ENCODE results near the gene PPFIBP2.

DNA sequence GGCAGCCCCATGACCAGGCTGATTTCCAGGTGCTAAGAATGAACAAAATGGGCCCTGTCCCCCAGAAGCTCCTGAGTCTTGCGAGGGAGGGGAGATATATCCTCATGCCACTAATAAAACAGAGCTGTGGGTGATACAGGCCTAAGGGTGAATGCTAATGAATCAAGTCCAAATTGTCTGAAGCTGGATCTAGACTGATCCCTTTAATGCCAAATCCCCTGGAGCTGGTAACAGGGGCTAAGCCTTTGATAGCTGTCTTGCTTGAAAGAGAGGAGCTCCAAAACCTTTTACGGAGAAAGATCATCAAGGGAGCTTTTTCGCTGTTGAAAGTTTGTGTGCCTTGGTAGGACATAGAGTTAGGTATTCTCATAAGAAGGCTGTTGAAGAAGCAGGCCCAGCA lies 79.7 kb downstream of the PPFIBP2 start:
- TF ChIP-seq, protein P1, sequence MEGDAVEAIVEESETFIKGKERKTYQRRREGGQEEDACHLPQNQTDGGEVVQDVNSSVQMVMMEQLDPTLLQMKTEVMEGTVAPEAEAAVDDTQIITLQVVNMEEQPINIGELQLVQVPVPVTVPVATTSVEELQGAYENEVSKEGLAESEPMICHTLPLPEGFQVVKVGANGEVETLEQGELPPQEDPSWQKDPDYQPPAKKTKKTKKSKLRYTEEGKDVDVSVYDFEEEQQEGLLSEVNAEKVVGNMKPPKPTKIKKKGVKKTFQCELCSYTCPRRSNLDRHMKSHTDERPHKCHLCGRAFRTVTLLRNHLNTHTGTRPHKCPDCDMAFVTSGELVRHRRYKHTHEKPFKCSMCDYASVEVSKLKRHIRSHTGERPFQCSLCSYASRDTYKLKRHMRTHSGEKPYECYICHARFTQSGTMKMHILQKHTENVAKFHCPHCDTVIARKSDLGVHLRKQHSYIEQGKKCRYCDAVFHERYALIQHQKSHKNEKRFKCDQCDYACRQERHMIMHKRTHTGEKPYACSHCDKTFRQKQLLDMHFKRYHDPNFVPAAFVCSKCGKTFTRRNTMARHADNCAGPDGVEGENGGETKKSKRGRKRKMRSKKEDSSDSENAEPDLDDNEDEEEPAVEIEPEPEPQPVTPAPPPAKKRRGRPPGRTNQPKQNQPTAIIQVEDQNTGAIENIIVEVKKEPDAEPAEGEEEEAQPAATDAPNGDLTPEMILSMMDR (IDR thresholded peaks at IDR 0.05): no peak
- TF ChIP-seq EP300 (IDR thresholded peaks at IDR 0.05): no peak
- TF ChIP-seq POLR2AphosphoS5 (IDR thresholded peaks at IDR 0.05): no peak
